Measurements from ENCODE around the gene TNRC18.
A peak's percentile ranks its signal among the peaks of the same experiment; 100 is the strongest.

Gene TNRC18

GRCh38 chr7:5429253-5429856 lies 5.7 kb upstream of the TNRC18 start (continued):
- TF ChIP-seq GLI4 (tag by site-specific recombination; IDR thresholded peaks at IDR 0.05), result no peak
- TF ChIP-seq ZNF433 (tag by site-specific recombination; IDR thresholded peaks at IDR 0.05; ENCODE audit: low read depth), result no peak
- no peak for TF ChIP-seq ZNF449 (tag by site-specific recombination; IDR thresholded peaks at IDR 0.05)
- TF ChIP-seq, protein P1, sequence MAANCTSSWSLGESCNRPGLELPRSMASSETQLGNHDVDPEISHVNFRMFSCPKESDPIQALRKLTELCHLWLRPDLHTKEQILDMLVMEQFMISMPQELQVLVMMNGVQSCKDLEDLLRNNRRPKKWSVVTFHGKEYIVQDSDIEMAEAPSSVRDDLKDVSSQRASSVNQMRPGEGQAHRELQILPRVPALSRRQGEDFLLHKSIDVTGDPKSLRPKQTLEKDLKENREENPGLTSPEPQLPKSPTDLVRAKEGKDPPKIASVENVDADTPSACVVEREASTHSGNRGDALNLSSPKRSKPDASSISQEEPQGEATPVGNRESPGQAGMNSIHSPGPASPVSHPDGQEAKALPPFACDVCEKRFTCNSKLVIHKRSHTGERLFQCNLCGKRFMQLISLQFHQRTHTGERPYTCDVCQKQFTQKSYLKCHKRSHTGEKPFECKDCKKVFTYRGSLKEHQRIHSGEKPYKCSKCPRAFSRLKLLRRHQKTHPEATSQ (tag by site-specific recombination; IDR thresholded peaks at IDR 0.05), result no peak
- 0 out of 2 replicates have a peak, but pooled peaks have one; percentile 7 for TF ChIP-seq PRDM10 (tag by site-specific recombination; IDR thresholded peaks at IDR 0.05)
- no peak for TF ChIP-seq KLF1 (tag by site-specific recombination; IDR thresholded peaks at IDR 0.05)
- no peak for TF ChIP-seq YY2 (tag by site-specific recombination; IDR thresholded peaks at IDR 0.05)
- peak; percentile 43 for TF ChIP-seq ZNF335 (tag by site-specific recombination; conservative IDR thresholded peaks at IDR 0.05)
- TF ChIP-seq ZNF629 (tag by site-specific recombination; IDR thresholded peaks at IDR 0.05), result no peak
- no peak for TF ChIP-seq ZNF184 (tag by site-specific recombination; IDR thresholded peaks at IDR 0.05)
- no peak for TF ChIP-seq ZNF248 (tag by site-specific recombination; IDR thresholded peaks at IDR 0.05)
- no peak for TF ChIP-seq ZNF239 (tag by site-specific recombination; IDR thresholded peaks at IDR 0.05)
- TF ChIP-seq ZNF473 (tag by site-specific recombination; IDR thresholded peaks at IDR 0.05), result no peak
- TF ChIP-seq EGR2 (tag by site-specific recombination; IDR thresholded peaks at IDR 0.05; ENCODE audit: low read depth), result peak; percentile 25; the same call in 1 of the 2 replicates
- TF ChIP-seq ZBTB6 (tag by site-specific recombination; IDR thresholded peaks at IDR 0.05), result no peak
- TF ChIP-seq, protein P2, sequence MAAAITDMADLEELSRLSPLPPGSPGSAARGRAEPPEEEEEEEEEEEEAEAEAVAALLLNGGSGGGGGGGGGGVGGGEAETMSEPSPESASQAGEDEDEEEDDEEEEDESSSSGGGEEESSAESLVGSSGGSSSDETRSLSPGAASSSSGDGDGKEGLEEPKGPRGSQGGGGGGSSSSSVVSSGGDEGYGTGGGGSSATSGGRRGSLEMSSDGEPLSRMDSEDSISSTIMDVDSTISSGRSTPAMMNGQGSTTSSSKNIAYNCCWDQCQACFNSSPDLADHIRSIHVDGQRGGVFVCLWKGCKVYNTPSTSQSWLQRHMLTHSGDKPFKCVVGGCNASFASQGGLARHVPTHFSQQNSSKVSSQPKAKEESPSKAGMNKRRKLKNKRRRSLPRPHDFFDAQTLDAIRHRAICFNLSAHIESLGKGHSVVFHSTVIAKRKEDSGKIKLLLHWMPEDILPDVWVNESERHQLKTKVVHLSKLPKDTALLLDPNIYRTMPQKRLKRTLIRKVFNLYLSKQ (tag by site-specific recombination; IDR thresholded peaks at IDR 0.05; ENCODE audit: borderline replicate concordance), result no peak
- no peak; the same call in 1 of the 2 replicates for TF ChIP-seq TCF7L2 (IDR thresholded peaks at IDR 0.05; ENCODE audit: borderline replicate concordance, low read depth, low read length)
- no peak for TF ChIP-seq ZNF558 (tag by site-specific recombination; IDR thresholded peaks at IDR 0.05)
- TF ChIP-seq ZNF114 (tag by site-specific recombination; IDR thresholded peaks at IDR 0.05), result no peak
- TF ChIP-seq, protein P3, sequence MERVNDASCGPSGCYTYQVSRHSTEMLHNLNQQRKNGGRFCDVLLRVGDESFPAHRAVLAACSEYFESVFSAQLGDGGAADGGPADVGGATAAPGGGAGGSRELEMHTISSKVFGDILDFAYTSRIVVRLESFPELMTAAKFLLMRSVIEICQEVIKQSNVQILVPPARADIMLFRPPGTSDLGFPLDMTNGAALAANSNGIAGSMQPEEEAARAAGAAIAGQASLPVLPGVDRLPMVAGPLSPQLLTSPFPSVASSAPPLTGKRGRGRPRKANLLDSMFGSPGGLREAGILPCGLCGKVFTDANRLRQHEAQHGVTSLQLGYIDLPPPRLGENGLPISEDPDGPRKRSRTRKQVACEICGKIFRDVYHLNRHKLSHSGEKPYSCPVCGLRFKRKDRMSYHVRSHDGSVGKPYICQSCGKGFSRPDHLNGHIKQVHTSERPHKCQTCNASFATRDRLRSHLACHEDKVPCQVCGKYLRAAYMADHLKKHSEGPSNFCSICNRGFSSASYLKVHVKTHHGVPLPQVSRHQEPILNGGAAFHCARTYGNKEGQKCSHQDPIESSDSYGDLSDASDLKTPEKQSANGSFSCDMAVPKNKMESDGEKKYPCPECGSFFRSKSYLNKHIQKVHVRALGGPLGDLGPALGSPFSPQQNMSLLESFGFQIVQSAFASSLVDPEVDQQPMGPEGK (tag by site-specific recombination; IDR thresholded peaks at IDR 0.05), result no peak; the same call in none of the 2 replicates
- 0 out of 2 replicates have a peak, but pooled peaks have one; percentile 16 for TF ChIP-seq ZSCAN30 (tag by site-specific recombination; IDR thresholded peaks at IDR 0.05)
- no peak for TF ChIP-seq ZNF776 (tag by site-specific recombination; IDR thresholded peaks at IDR 0.05; ENCODE audit: borderline replicate concordance)
- TF ChIP-seq MZF1 (tag by site-specific recombination; IDR thresholded peaks at IDR 0.05; ENCODE audit: borderline replicate concordance), result no peak
- no peak for TF ChIP-seq ZNF830 (tag by site-specific recombination; IDR thresholded peaks at IDR 0.05; ENCODE audit: low read depth)
- no peak for TF ChIP-seq ZEB2 (tag by site-specific recombination; IDR thresholded peaks at IDR 0.05)
- TF ChIP-seq KLF7 (tag by site-specific recombination; IDR thresholded peaks at IDR 0.05; ENCODE audit: borderline replicate concordance), result no peak
- TF ChIP-seq ZNF146 (tag by site-specific recombination; IDR thresholded peaks at IDR 0.05), result no peak
- TF ChIP-seq BCL11A (tag by site-specific recombination; IDR thresholded peaks at IDR 0.05; ENCODE audit: low read depth), result no peak
- no peak for TF ChIP-seq ZNF514 (tag by site-specific recombination; IDR thresholded peaks at IDR 0.05)

All from HEK293 (cell line).